Measurements from ENCODE around the gene KCNMA1.
"Not testable (repeated sequence)": the region's sequence is repeated elsewhere in the genome, so short reads cannot be mapped to it uniquely, and the experiment has no call there.

The KCNMA1 gene

DNA sequence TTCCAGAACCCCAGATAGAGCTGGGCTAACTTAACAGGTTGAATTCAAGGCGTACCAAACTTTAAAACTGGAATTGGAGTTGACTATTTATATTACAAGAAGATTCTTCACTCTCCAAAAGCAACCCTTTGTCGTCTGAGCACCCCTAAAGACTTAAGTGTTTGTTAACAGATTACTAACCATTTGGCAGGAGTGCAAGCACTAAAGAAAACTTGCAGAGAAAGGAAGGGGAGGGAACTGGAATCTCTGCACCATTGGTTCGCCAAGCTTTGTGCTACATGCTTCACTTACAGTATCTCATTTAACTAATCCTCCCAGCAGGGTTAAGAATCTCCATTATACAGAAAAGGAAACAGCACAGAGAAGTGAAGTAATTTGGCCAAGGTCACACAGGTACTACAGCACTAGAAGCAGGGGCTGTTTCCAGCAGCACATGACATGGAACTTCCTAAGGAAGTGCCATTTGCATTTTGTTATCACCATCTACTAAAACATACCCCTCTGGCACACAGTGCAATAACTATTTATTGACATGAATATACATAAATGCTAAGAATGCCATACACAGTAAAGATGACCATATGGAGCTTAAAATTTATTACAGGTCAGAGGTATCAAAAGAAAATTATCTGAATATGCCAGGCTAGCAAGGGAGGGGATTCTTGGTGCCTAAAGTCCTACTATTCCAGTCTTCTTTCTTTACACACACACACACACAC lies 201.2 kb downstream of the KCNMA1 start:
- DNase-seq, result no peak

DNA sequence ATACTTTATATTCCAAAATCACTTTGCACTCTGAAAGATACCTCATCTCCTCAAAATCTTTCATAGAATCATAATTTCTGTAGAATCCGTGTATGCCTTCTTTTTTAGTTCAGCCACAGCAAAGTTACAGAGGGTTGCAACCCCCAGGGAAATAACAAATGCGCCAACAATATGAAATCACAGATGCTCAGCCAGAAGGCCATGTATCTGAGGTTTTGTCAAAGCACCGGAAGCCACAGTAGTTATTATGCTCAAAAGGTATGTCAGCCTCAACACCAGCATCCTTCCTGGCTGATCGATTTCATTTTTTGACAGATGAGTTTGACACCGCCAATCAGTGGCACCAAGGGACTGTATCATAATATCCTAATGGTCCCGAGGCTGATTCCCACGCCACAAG lies 204.1 kb downstream of the KCNMA1 start:
- no peak for DNase-seq

DNA sequence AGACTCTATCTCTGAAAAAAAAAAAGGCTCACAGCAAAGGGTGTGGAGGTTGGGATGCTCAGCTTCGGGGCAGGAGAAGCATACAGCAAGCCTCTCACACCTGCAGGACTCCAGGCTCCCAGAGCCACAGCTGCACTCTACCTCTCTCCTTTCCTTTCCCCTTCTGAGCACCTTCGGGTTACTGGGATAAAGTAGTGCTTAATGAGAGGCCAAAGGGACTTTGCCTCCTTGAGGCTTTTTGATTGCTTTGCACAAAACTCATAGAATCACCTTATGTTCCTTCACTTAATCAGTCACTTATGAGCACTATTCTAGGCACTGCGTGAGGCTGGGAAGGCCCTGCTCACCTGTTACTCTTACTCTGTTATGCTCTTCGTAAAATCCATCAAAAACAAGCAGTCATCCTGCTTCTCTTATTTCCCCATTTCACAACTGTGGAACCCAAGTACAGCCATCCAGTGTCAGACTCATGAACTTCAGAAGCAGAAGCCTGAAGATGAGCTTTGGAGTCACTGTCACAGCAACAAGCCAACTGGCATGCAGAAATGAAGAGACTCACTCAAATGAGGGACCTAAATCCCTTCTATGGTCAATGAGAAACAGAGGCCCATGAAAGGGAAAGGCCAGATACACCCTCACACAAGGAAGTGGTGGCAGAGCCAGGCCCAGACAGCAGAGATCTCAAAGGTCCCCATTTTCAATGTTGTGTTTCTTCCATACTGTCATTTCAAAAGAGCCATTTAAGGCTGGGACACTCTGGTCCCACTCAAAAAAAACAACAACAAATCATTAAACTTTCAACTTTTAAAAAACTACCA lies 205.4 kb downstream of the KCNMA1 start:
- DNase-seq, result no peak

DNA sequence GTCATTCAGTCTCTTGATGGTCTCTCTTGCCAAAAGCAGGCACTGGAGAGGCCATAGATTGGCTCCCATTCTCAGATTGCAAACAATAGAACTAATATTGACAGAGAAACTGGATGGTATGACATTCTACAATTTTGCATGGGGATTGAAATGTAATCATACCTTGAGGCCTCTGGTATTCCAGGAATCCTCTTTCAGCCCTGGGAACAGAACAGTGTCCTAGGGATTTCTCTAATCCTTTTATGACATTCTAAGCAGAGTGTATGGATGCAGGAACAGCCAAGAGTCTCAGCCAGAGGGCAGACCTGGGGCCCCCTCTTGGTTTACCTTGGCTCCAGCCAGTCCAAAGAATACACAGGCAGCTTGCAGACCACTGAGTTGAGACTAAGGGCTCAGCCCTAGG lies 206.4 kb downstream of the KCNMA1 start:
- no peak for DNase-seq

DNA sequence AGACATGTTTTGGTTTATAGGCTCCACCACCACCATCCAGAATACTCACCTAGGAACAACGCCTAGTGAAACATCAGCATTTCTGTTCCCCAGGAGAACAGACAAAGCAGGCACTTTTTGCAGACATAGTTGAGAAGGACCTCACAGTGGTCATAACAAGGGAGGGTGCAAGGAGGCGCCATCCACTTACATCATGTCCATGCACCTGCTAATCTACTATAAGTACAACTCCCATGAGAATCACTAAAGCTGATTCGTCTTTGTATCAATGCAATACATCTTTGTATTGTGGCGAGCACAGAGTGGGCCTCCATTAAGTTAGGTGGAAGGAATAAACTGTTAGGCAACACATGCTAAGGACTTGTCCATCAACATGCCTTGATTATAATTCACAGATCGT lies 207.1 kb downstream of the KCNMA1 start:
- no peak for DNase-seq

DNA sequence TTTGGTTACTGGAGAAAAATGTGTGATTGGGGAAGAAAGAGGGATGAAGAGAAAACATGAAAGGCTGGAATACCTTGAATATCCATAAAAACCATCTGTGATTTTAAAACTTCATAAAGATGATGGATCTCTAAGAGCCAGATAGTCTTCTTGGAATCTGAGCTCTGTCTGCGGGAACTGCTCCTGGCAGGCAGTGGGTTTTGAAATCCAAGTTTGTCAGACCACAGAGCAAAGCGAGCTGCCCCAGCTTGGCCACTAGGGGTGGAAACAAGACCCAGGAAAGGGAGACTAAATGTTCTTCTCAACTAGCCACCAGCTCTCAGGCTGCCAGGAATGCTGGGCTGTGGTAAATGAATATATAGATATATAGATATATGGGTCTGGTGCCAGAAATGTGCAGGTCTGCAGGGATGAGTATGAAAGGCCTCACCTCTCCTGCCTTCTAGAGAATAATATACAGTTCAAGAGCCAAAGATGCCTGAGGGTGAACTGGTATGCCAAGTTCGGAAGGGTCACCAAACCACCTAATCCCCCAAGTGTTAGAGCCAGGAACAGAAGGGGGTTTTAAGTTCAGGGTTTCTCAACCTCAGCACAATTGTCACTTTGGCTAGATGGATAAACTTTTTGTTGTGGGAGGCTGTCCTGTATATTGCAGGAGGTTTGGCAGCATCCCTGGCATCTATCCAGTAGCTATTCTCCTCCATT lies 208.8 kb downstream of the KCNMA1 start:
- no peak for DNase-seq

DNA sequence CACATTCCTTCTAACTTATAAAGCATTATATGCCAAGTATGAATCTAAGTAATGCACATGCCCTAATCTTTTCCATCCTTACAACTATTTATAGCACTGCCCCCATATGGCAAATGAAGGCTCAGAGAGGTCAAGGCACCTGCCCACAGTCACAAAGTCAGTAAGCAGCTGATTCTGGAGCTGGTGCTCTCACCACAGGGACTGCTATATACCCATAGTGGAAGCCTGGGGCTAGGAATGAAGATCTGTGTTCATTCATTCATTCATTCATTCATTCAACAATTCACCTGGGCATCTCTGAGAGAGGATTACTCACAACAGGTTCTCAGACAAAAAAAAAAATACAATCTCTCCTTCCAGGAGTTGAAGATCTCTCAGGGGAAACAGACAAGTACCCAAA lies 213.4 kb downstream of the KCNMA1 start:
- no peak for DNase-seq

DNA sequence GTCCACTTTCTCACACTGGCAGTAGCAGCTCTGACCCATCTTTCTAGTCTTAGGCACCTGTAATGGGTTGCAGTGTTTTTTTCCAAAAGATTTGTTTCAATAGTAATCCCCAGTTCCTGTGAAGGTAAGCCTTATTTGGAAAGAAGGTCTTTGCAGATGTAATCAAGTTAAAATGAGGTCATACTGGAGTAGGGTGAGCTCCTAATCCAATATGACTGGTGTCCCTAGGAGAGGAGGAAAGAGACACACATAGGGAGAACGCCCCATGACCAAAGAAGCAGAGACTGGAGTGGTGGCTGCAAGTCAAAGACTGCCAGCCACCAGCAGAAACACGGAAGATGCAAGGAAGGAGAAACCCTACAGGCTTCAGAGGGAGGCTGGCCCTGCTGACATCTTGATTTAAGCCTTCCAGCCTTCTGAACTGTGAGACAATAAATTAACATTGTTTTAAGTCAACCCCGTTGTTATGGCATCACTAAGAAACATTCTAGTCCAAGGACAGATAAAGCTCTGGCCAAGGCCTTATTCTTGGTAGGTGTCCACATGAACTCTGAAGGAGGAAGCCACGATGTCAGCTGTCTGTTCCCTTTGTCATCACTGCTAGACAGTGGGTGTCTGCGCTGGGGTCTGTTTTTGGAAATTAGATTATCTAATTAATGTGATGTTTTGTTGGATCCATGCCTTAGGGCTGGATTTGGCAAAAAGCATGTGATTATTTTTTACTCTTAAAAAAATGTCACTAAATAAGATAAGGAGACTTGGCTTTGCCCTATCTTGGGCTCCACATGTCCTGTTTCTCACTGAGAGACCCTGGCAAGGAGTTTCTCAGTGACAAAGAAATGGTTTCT lies 214.9 kb downstream of the KCNMA1 start:
- no peak for DNase-seq

DNA sequence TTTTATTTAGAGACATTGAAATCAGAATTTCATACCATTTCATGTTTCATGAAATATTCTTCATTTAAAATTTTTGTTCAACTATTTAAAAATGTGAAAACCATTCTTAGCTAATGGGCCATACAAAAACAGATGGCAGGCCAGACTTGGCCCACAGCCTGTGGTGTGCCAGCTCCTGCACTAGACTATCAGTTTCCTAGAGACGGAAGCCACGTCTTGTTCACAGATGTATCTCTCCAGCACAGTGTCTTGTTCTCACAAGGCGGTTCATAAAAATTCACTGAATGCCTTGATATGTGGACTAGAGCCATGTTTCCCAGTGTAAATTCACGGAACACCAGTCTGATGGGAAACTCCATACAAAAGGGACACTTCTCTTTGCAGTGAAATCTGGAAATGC lies 216.0 kb downstream of the KCNMA1 start:
- DNase-seq, result no peak

DNA sequence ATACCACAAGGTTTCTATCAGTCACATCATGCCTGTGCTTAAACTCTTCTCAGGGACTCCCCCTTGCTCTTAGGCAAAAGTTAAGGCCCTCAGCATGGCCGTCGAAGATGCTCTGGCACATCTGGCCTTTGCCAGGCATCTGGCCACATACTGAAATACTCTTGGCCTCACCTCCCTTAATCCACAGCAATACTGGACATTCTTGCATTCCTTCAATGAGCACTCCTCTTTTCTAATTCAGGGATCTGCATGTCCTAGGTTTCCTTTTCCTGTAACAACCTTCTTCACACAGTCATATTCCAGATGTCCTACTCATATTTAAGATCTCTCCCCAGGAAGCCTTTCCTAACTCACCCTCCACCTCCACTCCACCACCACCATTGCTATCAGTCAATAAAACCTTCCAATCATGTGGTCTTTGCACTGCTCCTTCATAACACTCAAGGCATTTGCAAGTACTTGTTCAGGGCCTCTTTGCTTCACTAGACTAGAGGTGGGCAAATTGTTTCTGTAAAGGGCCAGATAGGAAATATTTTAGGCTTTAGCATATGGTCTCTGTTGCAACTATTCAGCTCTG lies 216.6 kb downstream of the KCNMA1 start:
- DNase-seq, result no peak

DNA sequence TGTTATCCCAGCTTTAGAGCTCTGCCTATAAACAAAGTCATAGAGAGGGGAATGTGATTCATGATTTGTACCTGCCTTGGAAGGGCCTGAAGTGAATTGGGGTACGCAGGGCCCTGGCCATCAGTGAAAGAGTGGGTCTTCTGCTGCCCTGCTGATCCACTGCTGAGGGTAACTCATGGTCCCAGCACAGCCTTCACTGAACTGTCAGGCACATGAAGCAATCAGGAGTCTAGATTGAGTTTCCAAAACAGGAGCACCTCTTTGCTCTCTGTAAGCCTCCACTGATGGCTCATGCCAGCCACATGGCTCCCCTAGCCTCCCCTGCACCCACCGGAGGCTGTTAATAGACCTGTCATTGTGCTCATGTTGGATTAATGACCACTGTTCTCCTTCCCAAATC lies 217.6 kb downstream of the KCNMA1 start:
- no peak for DNase-seq

DNA sequence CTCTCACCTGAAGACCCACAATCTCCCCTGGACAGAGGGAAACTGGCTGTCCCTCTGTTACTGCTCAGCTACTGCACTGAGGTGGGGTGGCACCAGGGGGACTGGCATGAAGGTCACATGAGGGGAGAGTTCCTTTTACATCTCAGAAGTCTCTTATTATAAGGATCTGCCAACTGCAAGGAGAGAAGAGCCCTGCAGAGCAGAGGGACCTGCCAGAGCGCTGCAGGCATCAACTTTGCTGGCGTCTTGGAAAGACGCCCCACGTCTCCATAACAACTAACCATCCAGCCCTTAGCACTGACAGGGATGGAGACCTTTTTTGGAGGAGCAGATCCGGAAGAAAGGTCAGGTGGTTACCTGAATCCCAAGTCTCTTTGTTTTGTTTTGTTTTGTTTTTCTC lies 218.6 kb downstream of the KCNMA1 start:
- DNase-seq, result no peak

DNA sequence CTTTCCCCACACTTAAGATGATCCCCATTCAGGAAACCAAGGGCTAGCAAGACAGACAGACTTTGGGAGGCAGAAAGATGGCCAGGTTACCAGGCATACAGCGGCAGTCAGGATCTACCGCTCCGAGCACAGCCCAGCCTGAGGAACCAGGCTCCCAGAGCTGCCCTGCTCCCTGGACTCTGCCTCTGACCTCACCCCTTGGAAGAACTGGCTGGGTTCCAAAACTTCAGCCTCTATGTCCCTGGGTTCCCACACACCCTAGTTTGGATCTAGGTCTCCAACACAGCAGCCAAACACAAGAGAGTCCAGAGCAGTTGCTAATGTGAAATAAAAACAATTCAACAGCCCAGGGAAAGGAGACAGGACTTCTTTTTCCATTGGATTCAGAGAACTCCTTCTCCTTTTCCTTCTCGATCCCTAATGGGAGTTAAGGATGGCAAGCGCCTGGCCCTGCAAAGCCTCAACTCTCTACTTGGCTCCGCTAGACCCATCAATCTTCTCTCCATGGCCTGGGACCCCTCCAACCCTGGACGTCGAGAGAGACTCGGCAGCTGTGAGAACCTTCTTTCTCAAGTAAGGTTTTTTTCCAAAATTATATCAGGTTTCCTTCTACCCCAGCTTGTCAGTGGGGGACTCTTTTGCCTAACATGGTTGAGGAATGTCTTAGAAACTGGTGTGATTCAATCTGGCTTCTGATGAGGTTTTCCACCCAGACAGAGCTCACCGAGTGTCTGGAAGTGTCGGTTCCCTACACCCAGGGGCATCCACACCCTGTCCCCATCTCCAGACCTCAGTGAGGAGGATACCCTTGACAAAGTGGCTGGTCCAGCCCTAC lies 219.6 kb downstream of the KCNMA1 start:
- DNase-seq, result no peak

DNA sequence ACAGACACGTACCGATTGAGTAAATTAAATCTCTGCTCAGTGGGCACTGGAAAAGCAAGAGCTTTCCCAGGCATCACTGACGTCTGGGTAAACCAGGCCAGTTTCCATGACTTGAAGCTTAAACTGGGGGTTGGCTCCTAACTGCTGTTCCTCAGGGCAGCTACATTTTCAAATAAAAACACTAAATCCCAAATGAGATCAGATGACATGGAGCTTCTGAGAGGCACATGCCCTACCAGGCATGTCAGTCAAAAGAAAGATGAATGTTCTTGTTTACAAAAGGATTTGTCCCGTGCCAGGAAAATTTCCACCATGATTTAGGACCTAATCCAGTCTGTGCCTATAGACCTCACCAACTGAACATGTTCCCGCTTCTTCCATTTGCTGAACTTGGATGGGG lies 220.2 kb downstream of the KCNMA1 start:
- DNase-seq, result no peak

DNA sequence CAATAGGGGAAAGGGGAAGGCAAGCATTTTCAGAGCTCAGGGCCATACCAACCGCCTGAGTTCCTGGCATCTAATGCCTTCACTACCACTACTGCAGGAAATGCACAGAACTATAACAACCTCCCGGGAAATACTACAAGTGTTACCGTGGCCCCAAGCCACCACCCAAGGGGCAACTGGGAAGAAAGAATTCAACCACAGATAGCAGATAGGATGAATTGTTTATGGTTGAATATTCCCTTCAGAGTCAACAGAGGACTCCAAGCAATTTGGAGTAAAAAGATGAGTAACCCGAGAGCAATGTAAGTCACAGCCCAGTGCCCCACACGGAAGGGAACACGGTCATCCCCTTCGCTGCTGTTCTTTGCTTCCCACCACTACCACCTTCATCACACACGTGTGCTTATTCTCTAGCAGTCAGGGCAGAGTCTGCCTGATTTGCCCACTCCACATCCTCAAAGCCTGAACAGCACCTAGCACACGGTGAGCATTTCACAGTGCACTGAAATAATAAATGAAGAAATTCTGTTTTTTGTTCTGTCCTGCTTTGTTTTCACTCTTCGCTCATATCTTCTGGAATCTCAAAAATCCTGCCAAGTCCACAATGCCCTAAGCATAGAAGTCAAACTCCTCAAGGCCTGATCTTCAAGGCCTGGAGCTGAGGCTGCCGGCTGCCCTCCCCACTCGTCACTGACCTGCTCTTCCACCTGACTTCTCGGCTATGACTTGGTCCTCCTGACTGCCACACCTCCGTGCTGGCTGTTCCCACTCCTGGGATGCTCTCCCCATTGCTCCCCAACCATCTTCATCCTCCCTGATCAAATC lies 221.1 kb downstream of the KCNMA1 start:
- DNase-seq, result no peak

DNA sequence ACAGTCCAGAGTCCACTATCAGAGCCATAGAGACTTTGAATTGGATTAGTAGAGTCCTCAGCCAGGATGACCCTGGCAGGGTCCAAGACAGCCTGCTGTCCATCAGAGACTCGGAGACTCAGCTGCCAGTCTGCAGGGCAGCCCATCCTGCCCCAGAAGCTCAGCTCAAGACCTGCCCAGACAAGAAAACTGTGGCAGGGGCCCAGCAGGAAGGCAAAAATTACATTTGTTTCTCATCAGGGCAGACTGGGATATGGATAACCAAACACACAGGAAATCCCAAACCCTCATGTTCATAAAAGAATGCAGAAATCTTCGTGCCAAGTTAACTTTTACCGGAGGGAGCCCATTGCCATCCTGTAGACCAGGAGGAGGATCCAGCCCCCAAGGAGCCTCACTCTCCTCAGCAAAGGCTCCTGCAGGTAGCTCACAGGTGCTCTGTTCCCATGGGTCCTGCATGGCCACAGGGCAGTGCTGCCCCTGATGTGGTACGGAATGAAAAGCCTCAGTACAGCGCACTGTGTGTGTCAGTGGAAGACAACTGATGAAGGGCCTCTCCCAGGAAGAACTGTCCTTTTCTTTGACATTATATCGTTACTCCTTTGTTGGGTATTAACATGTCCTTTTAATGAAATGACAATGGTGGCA lies 222.2 kb downstream of the KCNMA1 start:
- DNase-seq, result no peak

DNA sequence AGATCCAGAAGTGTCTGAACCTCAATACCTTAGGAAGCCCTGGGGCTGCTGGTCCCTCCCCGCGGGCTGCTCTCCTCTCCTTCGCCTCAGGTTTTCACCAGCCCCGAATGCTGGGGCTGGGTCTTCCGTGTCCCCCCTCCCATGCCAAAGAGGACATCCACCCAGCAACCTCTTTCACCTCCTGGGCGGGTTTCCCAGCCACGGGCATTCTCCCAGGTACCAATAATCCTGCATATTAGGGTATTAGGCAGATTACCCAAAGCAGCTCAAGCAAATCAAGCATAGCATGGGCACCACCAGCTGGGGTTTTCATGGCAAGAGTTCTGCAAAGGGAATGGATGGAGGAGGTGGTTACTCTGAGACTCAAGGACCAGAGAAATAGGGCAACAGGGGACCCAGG lies 224.4 kb downstream of the KCNMA1 start:
- no peak for DNase-seq

DNA sequence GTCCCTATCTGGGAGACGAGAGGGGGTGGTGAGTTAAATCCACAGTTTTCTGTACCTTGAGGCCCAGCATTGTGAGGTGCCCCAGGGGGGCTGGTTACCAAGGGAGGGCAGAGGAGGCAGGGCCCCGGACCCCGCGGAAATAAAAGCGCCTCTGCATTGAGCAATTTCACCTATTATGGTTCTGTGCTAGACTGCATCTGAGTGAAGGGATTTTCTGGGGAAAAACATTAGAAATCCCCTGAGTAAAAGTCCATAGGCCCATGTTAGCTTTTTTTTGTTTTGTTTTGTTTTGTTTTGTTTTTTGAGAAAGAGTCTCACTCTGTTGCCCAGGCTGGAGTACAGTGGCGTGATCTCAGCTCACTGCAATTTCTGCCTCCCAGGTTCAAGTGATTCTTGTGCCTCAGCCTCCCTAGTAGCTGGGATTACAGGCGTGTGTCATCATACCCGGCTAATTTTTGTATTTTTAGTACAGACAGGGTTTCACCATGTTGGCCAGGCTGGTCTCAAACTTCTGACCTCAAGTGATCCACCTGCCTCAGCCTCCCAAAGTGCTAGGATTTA lies 225.0 kb downstream of the KCNMA1 start:
- DNase-seq, result not testable (repeated sequence)

DNA sequence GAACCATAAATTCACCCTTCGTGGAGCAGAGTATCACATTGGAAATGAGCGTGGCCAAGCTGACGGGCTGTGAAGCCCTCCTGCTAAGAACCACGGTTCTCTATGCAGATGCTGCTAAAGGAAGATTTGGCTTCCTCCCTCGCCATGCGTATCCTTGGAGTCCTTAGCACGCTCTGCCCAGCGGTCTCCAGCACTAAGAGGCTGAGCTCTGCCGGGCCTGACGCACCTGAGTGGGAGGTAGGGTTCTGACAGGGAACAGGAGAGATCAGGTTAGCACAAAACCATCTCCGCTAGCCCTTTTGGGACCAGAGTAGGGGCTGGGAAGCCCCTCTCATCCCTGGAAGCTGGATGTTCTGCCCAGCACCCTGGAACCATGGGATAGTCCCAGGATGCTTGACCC lies 225.8 kb downstream of the KCNMA1 start:
- DNase-seq, result no peak

DNA sequence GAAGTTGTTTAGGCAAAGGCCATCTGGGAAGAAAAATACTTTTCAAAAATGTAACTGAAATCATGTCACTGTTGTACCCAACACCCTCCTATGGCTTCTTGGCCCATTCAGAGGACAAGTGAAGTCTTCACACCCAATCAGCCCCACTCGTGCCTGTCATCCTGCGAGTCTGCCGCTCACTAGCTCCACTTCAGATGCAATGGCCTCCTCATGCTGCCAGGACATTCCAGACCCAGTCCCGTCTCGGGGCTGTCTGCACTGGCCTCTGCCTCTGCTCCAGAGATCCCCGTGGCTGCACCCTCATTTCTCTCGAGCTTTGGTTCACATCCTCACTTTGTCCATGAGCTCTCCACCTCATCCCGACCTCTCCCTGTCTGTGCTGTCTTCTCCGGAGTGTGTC lies 227.1 kb downstream of the KCNMA1 start:
- DNase-seq, result no peak
